ENCODE results near the gene KLHL36.
A peak's percentile ranks its signal among the peaks of the same experiment; 100 is the strongest.
"Not testable (repeated sequence)": the region's sequence is repeated elsewhere in the genome, so short reads cannot be mapped to it uniquely, and the experiment has no call there.

Gene KLHL36

GRCh38 chr16:84617791-84618580 is 30.3 kb upstream of the KLHL36 start, which contains the start of gene COTL1:
COTL1 (minus strand) TSS chr16:84618078; CDS start chr16:84617914, 164 bp downstream.
- H3K9ac ChIP-seq (ENCODE audit: low read depth, low read length) = peak within 1 kb of the TSS; percentile 65
- peaks cover 20% of the 10 kb centered on the region for H3K36me3 ChIP-seq (ENCODE audit: control insufficient read depth, insufficient read depth, low read length)
- peaks cover 2% of the 10 kb centered on the region for H3K27me3 ChIP-seq (ENCODE audit: control insufficient read depth, insufficient read depth, low read length)
- peak within 1 kb of the TSS; percentile 85 for H3K4me3 ChIP-seq (ENCODE audit: low read depth, low read length)
- H3K4me1 ChIP-seq (ENCODE audit: control insufficient read depth, insufficient read depth, low read length) = peaks cover 22% of the 10 kb centered on the region
- H3K9me3 ChIP-seq (ENCODE audit: control insufficient read depth, insufficient read depth, low read length) = no peaks in the 10 kb centered on the region

- Histone ChIP-seq H3K4me3 (ENCODE audit: low read depth, low read length) (peak overlapping the region; percentile 3), H3K9me3 (ENCODE audit: control insufficient read depth, insufficient read depth, low read length) (no peaks in the 10 kb centered on the region), H3K9ac (ENCODE audit: low read depth, low read length) (no peak overlapping the region), H3K27me3 (ENCODE audit: control insufficient read depth, insufficient read depth, low read length) (peaks cover 2% of the 10 kb centered on the region), H3K36me3 (ENCODE audit: control insufficient read depth, insufficient read depth, low read length) (peaks cover 19% of the 10 kb centered on the region), H3K4me1 (ENCODE audit: control insufficient read depth, insufficient read depth, low read length) (peaks cover 22% of the 10 kb centered on the region)
Measured at GRCh38 chr16:84618581-84619460, 29.5 kb upstream of the KLHL36 start.

GRCh38 chr16:84620913-84621312 is 27.4 kb upstream of the KLHL36 start:
- H3K9me3 ChIP-seq (ENCODE audit: control insufficient read depth, insufficient read depth, low read length); H3K9ac ChIP-seq (ENCODE audit: low read depth, low read length); H3K27me3 ChIP-seq (ENCODE audit: control insufficient read depth, insufficient read depth, low read length); H3K36me3 ChIP-seq (ENCODE audit: control insufficient read depth, insufficient read depth, low read length); H3K4me3 ChIP-seq (ENCODE audit: low read depth, low read length): not testable (repeated sequence)
- peaks cover 15% of the 10 kb centered on the region for H3K4me1 ChIP-seq (ENCODE audit: control insufficient read depth, insufficient read depth, low read length)

- Histone ChIP-seq H3K27me3 (ENCODE audit: control insufficient read depth, insufficient read depth, low read length) (no peaks in the 10 kb centered on the region), H3K9ac (ENCODE audit: low read depth, low read length) (no peak overlapping the region), H3K36me3 (ENCODE audit: control insufficient read depth, insufficient read depth, low read length) (no peaks in the 10 kb centered on the region), H3K4me3 (ENCODE audit: low read depth, low read length) (no peak overlapping the region), H3K4me1 (ENCODE audit: control insufficient read depth, insufficient read depth, low read length) (peaks cover 4% of the 10 kb centered on the region), H3K9me3 (ENCODE audit: control insufficient read depth, insufficient read depth, low read length) (no peaks in the 10 kb centered on the region)
Measured at GRCh38 chr16:84625556-84625955, 22.8 kb upstream of the KLHL36 start.

- no peak overlapping the region for H3K9ac ChIP-seq (ENCODE audit: low read depth, low read length)
- no peaks in the 10 kb centered on the region for H3K36me3 ChIP-seq (ENCODE audit: control insufficient read depth, insufficient read depth, low read length)
- no peaks in the 10 kb centered on the region for H3K27me3 ChIP-seq (ENCODE audit: control insufficient read depth, insufficient read depth, low read length)
- peaks cover 4% of the 10 kb centered on the region for H3K4me1 ChIP-seq (ENCODE audit: control insufficient read depth, insufficient read depth, low read length)
- H3K4me3 ChIP-seq (ENCODE audit: low read depth, low read length) = no peak overlapping the region
- H3K9me3 ChIP-seq (ENCODE audit: control insufficient read depth, insufficient read depth, low read length) = no peaks in the 10 kb centered on the region
Measured at GRCh38 chr16:84628226-84628731, 20.0 kb upstream of the KLHL36 start.

- Histone ChIP-seq H3K4me3 (ENCODE audit: low read depth, low read length) (no peak overlapping the region), H3K9me3 (ENCODE audit: control insufficient read depth, insufficient read depth, low read length) (no peaks in the 10 kb centered on the region), H3K4me1 (ENCODE audit: control insufficient read depth, insufficient read depth, low read length) (peaks cover 4% of the 10 kb centered on the region), H3K9ac (ENCODE audit: low read depth, low read length) (no peak overlapping the region), H3K36me3 (ENCODE audit: control insufficient read depth, insufficient read depth, low read length) (no peaks in the 10 kb centered on the region), H3K27me3 (ENCODE audit: control insufficient read depth, insufficient read depth, low read length) (no peaks in the 10 kb centered on the region)
Measured at GRCh38 chr16:84629580-84629979, 18.7 kb upstream of the KLHL36 start.

GRCh38 chr16:84630009-84630408 is 18.3 kb upstream of the KLHL36 start:
- no peaks in the 10 kb centered on the region for H3K27me3 ChIP-seq (ENCODE audit: control insufficient read depth, insufficient read depth, low read length)
- no peak overlapping the region for H3K9ac ChIP-seq (ENCODE audit: low read depth, low read length)
- no peak overlapping the region for H3K4me3 ChIP-seq (ENCODE audit: low read depth, low read length)
- peaks cover 4% of the 10 kb centered on the region for H3K4me1 ChIP-seq (ENCODE audit: control insufficient read depth, insufficient read depth, low read length)
- no peaks in the 10 kb centered on the region for H3K9me3 ChIP-seq (ENCODE audit: control insufficient read depth, insufficient read depth, low read length)
- no peaks in the 10 kb centered on the region for H3K36me3 ChIP-seq (ENCODE audit: control insufficient read depth, insufficient read depth, low read length)

GRCh38 chr16:84630446-84631152 is 17.7 kb upstream of the KLHL36 start:
- Histone ChIP-seq H3K27me3 (ENCODE audit: control insufficient read depth, insufficient read depth, low read length) (no peaks in the 10 kb centered on the region), H3K9me3 (ENCODE audit: control insufficient read depth, insufficient read depth, low read length) (no peaks in the 10 kb centered on the region), H3K36me3 (ENCODE audit: control insufficient read depth, insufficient read depth, low read length) (no peaks in the 10 kb centered on the region), H3K4me3 (ENCODE audit: low read depth, low read length) (no peak overlapping the region), H3K4me1 (ENCODE audit: control insufficient read depth, insufficient read depth, low read length) (peaks cover 4% of the 10 kb centered on the region), H3K9ac (ENCODE audit: low read depth, low read length) (no peak overlapping the region)

GRCh38 chr16:84631153-84631466 is 17.2 kb upstream of the KLHL36 start:
- Histone ChIP-seq H3K9me3 (ENCODE audit: control insufficient read depth, insufficient read depth, low read length) (no peaks in the 10 kb centered on the region), H3K27me3 (ENCODE audit: control insufficient read depth, insufficient read depth, low read length) (no peaks in the 10 kb centered on the region), H3K36me3 (ENCODE audit: control insufficient read depth, insufficient read depth, low read length) (no peaks in the 10 kb centered on the region), H3K4me1 (ENCODE audit: control insufficient read depth, insufficient read depth, low read length) (peaks cover 4% of the 10 kb centered on the region), H3K9ac (ENCODE audit: low read depth, low read length) (no peak overlapping the region), H3K4me3 (ENCODE audit: low read depth, low read length) (no peak overlapping the region)

GRCh38 chr16:84631886-84632285 is 16.4 kb upstream of the KLHL36 start:
- Histone ChIP-seq H3K9me3 (ENCODE audit: control insufficient read depth, insufficient read depth, low read length) (no peaks in the 10 kb centered on the region), H3K9ac (ENCODE audit: low read depth, low read length) (no peak overlapping the region), H3K27me3 (ENCODE audit: control insufficient read depth, insufficient read depth, low read length) (no peaks in the 10 kb centered on the region), H3K4me3 (ENCODE audit: low read depth, low read length) (no peak overlapping the region), H3K4me1 (ENCODE audit: control insufficient read depth, insufficient read depth, low read length) (peaks cover 4% of the 10 kb centered on the region), H3K36me3 (ENCODE audit: control insufficient read depth, insufficient read depth, low read length) (no peaks in the 10 kb centered on the region)

- H3K36me3 ChIP-seq (ENCODE audit: control insufficient read depth, insufficient read depth, low read length); H3K4me1 ChIP-seq (ENCODE audit: control insufficient read depth, insufficient read depth, low read length); H3K9ac ChIP-seq (ENCODE audit: low read depth, low read length); H3K9me3 ChIP-seq (ENCODE audit: control insufficient read depth, insufficient read depth, low read length); H3K27me3 ChIP-seq (ENCODE audit: control insufficient read depth, insufficient read depth, low read length); H3K4me3 ChIP-seq (ENCODE audit: low read depth, low read length): not testable (repeated sequence)
Measured at GRCh38 chr16:84632862-84633261, 15.4 kb upstream of the KLHL36 start.

All from iPS-15b (cell line).